ENCODE results near the gene C3AR1.

GRCh38 chr12:8077207-8077606, 11.0 kb upstream of the C3AR1 start:
- TF ChIP-seq CTCF (IDR thresholded peaks at IDR 0.05; ENCODE audit: low read depth, low read length, missing input control) (no peak), EGR1 (IDR thresholded peaks at IDR 0.05; ENCODE audit: low read depth in 2 of 2) (no peak), GABPA (IDR thresholded peaks at IDR 0.05 in 1 of 2, conservative IDR thresholded peaks at IDR 0.05 in 1 of 2) (no peak), FOXA1 (IDR thresholded peaks at IDR 0.05) (no peak), ZBTB33 (IDR thresholded peaks at IDR 0.05) (no peak), RAD21 (IDR thresholded peaks at IDR 0.05) (no peak), SP1 (IDR thresholded peaks at IDR 0.05) (no peak)
- TF ChIP-seq, protein P1, sequence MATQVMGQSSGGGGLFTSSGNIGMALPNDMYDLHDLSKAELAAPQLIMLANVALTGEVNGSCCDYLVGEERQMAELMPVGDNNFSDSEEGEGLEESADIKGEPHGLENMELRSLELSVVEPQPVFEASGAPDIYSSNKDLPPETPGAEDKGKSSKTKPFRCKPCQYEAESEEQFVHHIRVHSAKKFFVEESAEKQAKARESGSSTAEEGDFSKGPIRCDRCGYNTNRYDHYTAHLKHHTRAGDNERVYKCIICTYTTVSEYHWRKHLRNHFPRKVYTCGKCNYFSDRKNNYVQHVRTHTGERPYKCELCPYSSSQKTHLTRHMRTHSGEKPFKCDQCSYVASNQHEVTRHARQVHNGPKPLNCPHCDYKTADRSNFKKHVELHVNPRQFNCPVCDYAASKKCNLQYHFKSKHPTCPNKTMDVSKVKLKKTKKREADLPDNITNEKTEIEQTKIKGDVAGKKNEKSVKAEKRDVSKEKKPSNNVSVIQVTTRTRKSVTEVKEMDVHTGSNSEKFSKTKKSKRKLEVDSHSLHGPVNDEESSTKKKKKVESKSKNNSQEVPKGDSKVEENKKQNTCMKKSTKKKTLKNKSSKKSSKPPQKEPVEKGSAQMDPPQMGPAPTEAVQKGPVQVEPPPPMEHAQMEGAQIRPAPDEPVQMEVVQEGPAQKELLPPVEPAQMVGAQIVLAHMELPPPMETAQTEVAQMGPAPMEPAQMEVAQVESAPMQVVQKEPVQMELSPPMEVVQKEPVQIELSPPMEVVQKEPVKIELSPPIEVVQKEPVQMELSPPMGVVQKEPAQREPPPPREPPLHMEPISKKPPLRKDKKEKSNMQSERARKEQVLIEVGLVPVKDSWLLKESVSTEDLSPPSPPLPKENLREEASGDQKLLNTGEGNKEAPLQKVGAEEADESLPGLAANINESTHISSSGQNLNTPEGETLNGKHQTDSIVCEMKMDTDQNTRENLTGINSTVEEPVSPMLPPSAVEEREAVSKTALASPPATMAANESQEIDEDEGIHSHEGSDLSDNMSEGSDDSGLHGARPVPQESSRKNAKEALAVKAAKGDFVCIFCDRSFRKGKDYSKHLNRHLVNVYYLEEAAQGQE (IDR thresholded peaks at IDR 0.05): no peak

All from liver (tissue), 3 donors.